ENCODE measurements around the gene CD28. TPM values are rescaled to one million over a fixed set of nuclear protein-coding genes. Genes with fewer than 3 reads are reported as not detected.

Gene CD28
- total and polyA plus RNA-seq, 9 of the 15 experiments (the other 6 are each of a cell fraction or from before 2014, with no cell fraction given): 0.01 to 0.11 TPM; not detected in 7

- ChIA-PET CTCF (ENCODE audit: low intra/inter-chr PET ratio) (no interaction called here), POLR2A (no interaction called here)
- H3K4me3 ChIP-seq: no peak overlapping the region
- H3K36me3 ChIP-seq (ENCODE audit: control insufficient read depth, insufficient read depth, low read length): no peaks in the 10 kb centered on the region
- H3K9me1 ChIP-seq (ENCODE audit: control insufficient read depth, insufficient read depth, low read length): no peaks in the 10 kb centered on the region
- H3K4me2 ChIP-seq (ENCODE audit: insufficient read depth, low read length): no peak overlapping the region
- TF ChIP-seq HMG20A (CRISPR knock-in tag; conservative IDR thresholded peaks at IDR 0.05) (no peak), USF2 (CRISPR knock-in tag; IDR thresholded peaks at IDR 0.05) (no peak)
- in situ Hi-C loops (cut with MboI): no loop called here
- no peaks in the 10 kb centered on the region for H3K9me3 ChIP-seq (replicated peaks; ENCODE audit: control insufficient read depth, insufficient read depth, low read depth, low read length)
- WGBS (ENCODE audit: insufficient coverage, low coverage, missing lambda C conversion rate): 0% methylated on average over 1 of the region's 1 CpG
- peaks cover 0 to 7% of the 10 kb centered on the region in 2 experiments; a peak in 2 of 5 replicates for H3K27me3 ChIP-seq (ENCODE audit: control insufficient read depth in 2 of 2, insufficient read depth in 2 of 2, low read length in 2 of 2)
- H3K27ac ChIP-seq (ENCODE audit: extremely low read depth, low read depth, low read length): no peak overlapping the region
- H4K20me1 ChIP-seq (replicated peaks; ENCODE audit: control insufficient read depth, insufficient read depth, low read length): no peaks in the 10 kb centered on the region
- FAIRE-seq (no peak), DNase-seq (ENCODE audit: extremely low read depth in 1 of 4, low spot score in 3 of 4) (no peak), ATAC-seq (no peak)
- H3K9ac ChIP-seq (ENCODE audit: insufficient read depth in 1 of 2, low read depth in 2 of 2, low read length in 2 of 2): no peak overlapping the region
- H3K4me1 ChIP-seq (replicated peaks in 1 of 2; ENCODE audit: control insufficient read depth in 2 of 2, insufficient read depth in 2 of 2, low read length in 2 of 2): no peaks in the 10 kb centered on the region
- no peaks in the 10 kb centered on the region for H3K79me2 ChIP-seq (ENCODE audit: control insufficient read depth, insufficient read depth, low read length)
- no TSS peak for BruUV-seq (replicated peaks)
- intact Hi-C loops (cut with micrococcal nuclease): no loop called here
- H2AFZ ChIP-seq (ENCODE audit: low read depth, low read length): no peak overlapping the region
These were observed 69.2 kb downstream of the CD28 start for GRCh38 chr2:203775684-203776083.

- Histone ChIP-seq H4K20me1 (replicated peaks; ENCODE audit: control insufficient read depth, insufficient read depth, low read length) (no peaks in the 10 kb centered on the region), H2AFZ (ENCODE audit: low read depth, low read length) (no peak overlapping the region), H3K9me3 (replicated peaks; ENCODE audit: control insufficient read depth, insufficient read depth, low read depth, low read length) (no peaks in the 10 kb centered on the region), H3K79me2 (ENCODE audit: control insufficient read depth, insufficient read depth, low read length) (no peaks in the 10 kb centered on the region), H3K4me3 (no peak overlapping the region), H3K27me3 (ENCODE audit: control insufficient read depth in 2 of 2, insufficient read depth in 2 of 2, low read length in 2 of 2) (peaks cover 0 to 7% of the 10 kb centered on the region in 2 experiments; a peak in 2 of 5 replicates), H3K27ac (ENCODE audit: extremely low read depth, low read depth, low read length) (no peak overlapping the region), H3K9ac (ENCODE audit: insufficient read depth in 1 of 2, low read depth in 2 of 2, low read length in 2 of 2) (no peak overlapping the region), H3K36me3 (ENCODE audit: control insufficient read depth, insufficient read depth, low read length) (no peaks in the 10 kb centered on the region), H3K9me1 (ENCODE audit: control insufficient read depth, insufficient read depth, low read length) (no peaks in the 10 kb centered on the region), H3K4me2 (ENCODE audit: insufficient read depth, low read length) (no peak overlapping the region), H3K4me1 (replicated peaks in 1 of 2; ENCODE audit: control insufficient read depth in 2 of 2, insufficient read depth in 2 of 2, low read length in 2 of 2) (no peaks in the 10 kb centered on the region)
- 0% methylated on average over 3 of the region's 5 CpGs for WGBS (ENCODE audit: insufficient coverage, low coverage, missing lambda C conversion rate)
- BruUV-seq (replicated peaks): no TSS peak
- intact Hi-C loops (cut with micrococcal nuclease): no loop called here
- CTCF ChIA-PET (ENCODE audit: low intra/inter-chr PET ratio): no interaction called here
- FAIRE-seq: no peak
- no peak for ATAC-seq
- DNase-seq (ENCODE audit: extremely low read depth in 1 of 4, low spot score in 3 of 4): no peak
- in situ Hi-C loops (cut with MboI): no loop called here
- POLR2A ChIA-PET: no interaction called here
- TF ChIP-seq FOXK2 (conservative IDR thresholded peaks at IDR 0.05 in 1 of 2, IDR thresholded peaks at IDR 0.05 in 1 of 2; ENCODE audit: low read depth in 2 of 2): no peak
- TF ChIP-seq MTA2 (IDR thresholded peaks at IDR 0.05; ENCODE audit: low read depth): no peak
- TF ChIP-seq POLR3G (IDR thresholded peaks at IDR 0.05; ENCODE audit: extremely low read depth, insufficient read length, insufficient replicate concordance): no peak
- TF ChIP-seq SUPT5H (IDR thresholded peaks at IDR 0.05): no peak
- no peak for TF ChIP-seq CREB3 (tag; conservative IDR thresholded peaks at IDR 0.05; ENCODE audit: low read depth)
- no peak for TF ChIP-seq ZNF146 (CRISPR knock-in tag; IDR thresholded peaks at IDR 0.05; ENCODE audit: unreplicated experiment)
- TF ChIP-seq SAFB2 (IDR thresholded peaks at IDR 0.05; ENCODE audit: borderline replicate concordance, low read depth, low read length, severe bottlenecking): no peak
- no peak for TF ChIP-seq ZNF511 (CRISPR knock-in tag; IDR thresholded peaks at IDR 0.05)
- no peak for TF ChIP-seq KDM2B (CRISPR knock-in tag; IDR thresholded peaks at IDR 0.05)
- no peak for TF ChIP-seq SMARCE1 (IDR thresholded peaks at IDR 0.05)
- no peak for TF ChIP-seq BRCA1 (IDR thresholded peaks at IDR 0.05)
- no peak for TF ChIP-seq BRCA1 (CRISPR knock-in tag; IDR thresholded peaks at IDR 0.05)
These were observed 70.6 kb downstream of the CD28 start for GRCh38 chr2:203777030-203777429.

Data from K562 (cell line).